ENCODE results near the gene NAV1.

DNA sequence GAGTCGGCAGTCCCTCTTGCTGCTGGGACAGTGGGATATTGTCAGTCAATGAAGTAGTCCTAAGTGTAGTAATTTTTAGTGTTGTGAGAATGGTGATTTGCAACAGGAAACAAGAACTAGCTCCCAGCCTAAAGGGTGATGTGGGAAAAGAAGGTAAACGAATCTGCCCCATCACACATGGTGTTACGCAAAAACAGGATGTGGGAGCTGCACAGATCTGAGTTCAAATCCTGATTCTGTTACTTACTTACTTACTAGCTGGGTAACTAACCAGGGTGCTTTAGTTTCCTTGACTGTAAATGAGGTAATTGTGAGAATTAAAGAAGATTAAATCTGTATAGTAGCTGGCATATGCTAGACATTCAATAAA is 22.3 kb downstream of the NAV1 start:
- no peak for TF ChIP-seq POLR2A (IDR thresholded peaks at IDR 0.05)
- TF ChIP-seq, protein P1, sequence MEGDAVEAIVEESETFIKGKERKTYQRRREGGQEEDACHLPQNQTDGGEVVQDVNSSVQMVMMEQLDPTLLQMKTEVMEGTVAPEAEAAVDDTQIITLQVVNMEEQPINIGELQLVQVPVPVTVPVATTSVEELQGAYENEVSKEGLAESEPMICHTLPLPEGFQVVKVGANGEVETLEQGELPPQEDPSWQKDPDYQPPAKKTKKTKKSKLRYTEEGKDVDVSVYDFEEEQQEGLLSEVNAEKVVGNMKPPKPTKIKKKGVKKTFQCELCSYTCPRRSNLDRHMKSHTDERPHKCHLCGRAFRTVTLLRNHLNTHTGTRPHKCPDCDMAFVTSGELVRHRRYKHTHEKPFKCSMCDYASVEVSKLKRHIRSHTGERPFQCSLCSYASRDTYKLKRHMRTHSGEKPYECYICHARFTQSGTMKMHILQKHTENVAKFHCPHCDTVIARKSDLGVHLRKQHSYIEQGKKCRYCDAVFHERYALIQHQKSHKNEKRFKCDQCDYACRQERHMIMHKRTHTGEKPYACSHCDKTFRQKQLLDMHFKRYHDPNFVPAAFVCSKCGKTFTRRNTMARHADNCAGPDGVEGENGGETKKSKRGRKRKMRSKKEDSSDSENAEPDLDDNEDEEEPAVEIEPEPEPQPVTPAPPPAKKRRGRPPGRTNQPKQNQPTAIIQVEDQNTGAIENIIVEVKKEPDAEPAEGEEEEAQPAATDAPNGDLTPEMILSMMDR (IDR thresholded peaks at IDR 0.05 in 8 of 11, conservative IDR thresholded peaks at IDR 0.05 in 3 of 11), result no peak

Measured in spleen (tissue), 7 donors.